ENCODE measurements around the gene INTS7. TPM values are rescaled to one million over a fixed set of nuclear protein-coding genes. Genes with fewer than 3 reads are reported as not detected.

Gene INTS7, protein sequence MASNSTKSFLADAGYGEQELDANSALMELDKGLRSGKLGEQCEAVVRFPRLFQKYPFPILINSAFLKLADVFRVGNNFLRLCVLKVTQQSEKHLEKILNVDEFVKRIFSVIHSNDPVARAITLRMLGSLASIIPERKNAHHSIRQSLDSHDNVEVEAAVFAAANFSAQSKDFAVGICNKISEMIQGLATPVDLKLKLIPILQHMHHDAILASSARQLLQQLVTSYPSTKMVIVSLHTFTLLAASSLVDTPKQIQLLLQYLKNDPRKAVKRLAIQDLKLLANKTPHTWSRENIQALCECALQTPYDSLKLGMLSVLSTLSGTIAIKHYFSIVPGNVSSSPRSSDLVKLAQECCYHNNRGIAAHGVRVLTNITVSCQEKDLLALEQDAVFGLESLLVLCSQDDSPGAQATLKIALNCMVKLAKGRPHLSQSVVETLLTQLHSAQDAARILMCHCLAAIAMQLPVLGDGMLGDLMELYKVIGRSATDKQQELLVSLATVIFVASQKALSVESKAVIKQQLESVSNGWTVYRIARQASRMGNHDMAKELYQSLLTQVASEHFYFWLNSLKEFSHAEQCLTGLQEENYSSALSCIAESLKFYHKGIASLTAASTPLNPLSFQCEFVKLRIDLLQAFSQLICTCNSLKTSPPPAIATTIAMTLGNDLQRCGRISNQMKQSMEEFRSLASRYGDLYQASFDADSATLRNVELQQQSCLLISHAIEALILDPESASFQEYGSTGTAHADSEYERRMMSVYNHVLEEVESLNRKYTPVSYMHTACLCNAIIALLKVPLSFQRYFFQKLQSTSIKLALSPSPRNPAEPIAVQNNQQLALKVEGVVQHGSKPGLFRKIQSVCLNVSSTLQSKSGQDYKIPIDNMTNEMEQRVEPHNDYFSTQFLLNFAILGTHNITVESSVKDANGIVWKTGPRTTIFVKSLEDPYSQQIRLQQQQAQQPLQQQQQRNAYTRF
- total RNA-seq: 10 to 100 TPM; 31.7 to 32.8 TPM

DNA sequence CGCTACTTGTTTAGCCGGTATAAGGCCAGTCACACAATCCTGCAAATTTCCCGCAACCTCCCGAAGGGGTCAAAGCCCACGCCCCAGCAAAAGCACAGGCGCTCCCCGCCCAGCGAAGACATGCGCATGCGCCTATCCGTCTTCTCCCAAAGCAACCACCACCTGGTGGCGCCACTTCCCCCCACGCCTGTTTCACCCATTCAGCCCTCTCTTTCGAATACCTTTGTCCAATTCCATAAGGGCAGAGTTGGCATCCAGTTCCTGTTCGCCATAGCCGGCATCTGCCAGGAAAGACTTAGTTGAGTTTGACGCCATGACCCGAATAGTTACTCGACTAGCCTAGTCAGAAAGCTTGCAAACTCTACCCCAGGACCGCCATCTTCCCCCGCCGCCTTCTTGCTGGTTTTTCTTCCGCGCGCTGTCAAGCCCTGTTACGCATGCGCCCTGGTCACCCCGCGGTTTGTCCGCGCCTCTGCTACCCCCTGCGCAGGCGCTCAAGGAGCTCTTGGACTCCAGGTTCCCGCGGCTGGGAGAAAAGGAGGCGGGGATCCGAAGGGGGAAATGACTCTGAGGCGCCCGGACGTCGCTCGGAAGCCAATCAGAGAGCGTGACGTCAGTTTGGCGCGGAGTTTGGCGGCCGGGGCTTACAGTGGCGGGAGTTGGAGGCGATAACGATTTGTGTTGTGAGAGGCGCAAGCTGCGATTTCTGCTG lies at the start of gene INTS7, which contains the start of gene DTL:
Gene INTS7 (minus strand): TSS at position 435 of the 712 bp plus-strand sequence. CDS start 120 bp downstream, at position 315.
Gene DTL (plus strand): TSS at position 626 of the 712 bp plus-strand sequence. CDS start 143 bp downstream, outside the sequence.
- Mint-ChIP-seq H3K27me3 (no peaks in the 10 kb centered on the region), H3K4me3 (peak within 1 kb of the TSS; percentile 93), H3K36me3 (peaks cover 44% of the 10 kb centered on the region), H3K27ac (peak within 1 kb of the TSS; percentile 96), H3K9me3 (ENCODE audit: low read depth) (no peaks in the 10 kb centered on the region), H3K4me1 (peaks cover 60% of the 10 kb centered on the region)
- ATAC-seq (peak; percentile 90), DNase-seq (peak; percentile 100)
- CTCF ChIA-PET: interaction anchor here (0.6 to 6.3 kb wide), 52 partner anchors 8 to 1058 kb away, joined by 3 to 117 read pairs (median 5); partner anchors contain the start of genes NEK2, NENF, PPP2R5A and SLC30A1

DNA sequence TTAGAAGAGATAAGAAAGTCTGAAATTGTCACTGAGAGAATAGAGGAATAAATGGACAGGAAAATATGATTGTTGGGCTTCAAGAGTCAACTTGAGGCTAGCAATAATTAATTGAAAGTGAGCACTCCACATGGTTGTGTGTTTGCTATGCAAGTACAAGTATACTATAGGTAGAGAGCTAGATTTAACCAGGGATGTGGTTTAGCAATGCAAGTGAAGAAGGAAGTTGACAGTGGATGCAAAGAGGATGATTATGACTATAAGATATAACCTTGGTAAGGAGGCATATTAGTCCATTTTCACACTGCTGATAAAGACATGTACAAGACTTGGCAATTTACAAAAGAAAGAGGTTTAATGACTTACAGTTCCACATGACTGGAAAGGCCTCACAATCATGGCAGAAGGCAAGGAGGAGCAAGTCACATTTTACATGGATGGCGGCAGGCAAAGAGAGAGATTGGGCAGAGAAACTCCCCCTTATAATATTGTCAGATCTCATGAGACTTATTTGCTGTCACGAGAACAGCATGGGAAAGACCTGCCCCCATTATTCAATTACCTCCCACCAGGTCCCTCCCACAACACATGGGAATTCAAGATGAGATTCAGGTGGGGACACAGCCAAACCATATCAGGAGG lies 47.5 kb upstream of the INTS7 start:
- H3K36me3 Mint-ChIP-seq: peaks cover 37% of the 10 kb centered on the region
- H3K9me3 Mint-ChIP-seq (ENCODE audit: low read depth): no peaks in the 10 kb centered on the region
- no peaks in the 10 kb centered on the region for H3K27me3 Mint-ChIP-seq
- ATAC-seq (peak; percentile 45), DNase-seq (no peak)
- H3K4me3 Mint-ChIP-seq: no peak overlapping the region
- no peak overlapping the region for H3K27ac Mint-ChIP-seq
- peaks cover 3% of the 10 kb centered on the region for H3K4me1 Mint-ChIP-seq
- CTCF ChIA-PET: interaction anchor here (1.3 to 2.1 kb wide), 3 partner anchors 12 to 373 kb away, joined by 4 to 5 read pairs (median 5); no protein-coding TSS in a partner anchor

DNA sequence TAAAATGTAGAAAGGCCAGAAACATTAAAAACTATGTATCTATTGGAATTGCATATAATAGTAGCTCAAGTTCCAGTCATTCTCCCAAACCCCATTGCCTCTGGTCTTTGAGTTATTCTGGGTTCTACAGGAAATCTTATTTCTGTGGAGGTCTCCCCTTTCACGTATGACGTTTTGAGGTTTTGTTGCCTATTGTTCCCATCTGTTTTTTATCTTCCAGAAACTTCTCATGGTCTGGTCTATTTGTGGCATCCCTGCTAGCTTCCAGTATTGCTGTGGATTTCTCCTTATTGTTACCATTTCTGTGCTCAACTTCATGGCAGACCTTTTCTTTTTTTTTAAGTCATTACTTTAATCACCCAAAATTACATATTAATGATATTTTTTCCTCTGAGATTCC lies 43.5 kb upstream of the INTS7 start:
- peaks cover 41% of the 10 kb centered on the region for H3K36me3 Mint-ChIP-seq
- H3K4me3 Mint-ChIP-seq: no peak overlapping the region
- no peaks in the 10 kb centered on the region for H3K27me3 Mint-ChIP-seq
- no peak for ATAC-seq
- no peaks in the 10 kb centered on the region for H3K4me1 Mint-ChIP-seq
- H3K9me3 Mint-ChIP-seq (ENCODE audit: low read depth): no peaks in the 10 kb centered on the region
- H3K27ac Mint-ChIP-seq: no peak overlapping the region
- no peak for DNase-seq
- CTCF ChIA-PET: interaction anchor here (1.2 to 1.5 kb wide), 3 partner anchors 9 to 380 kb away, joined by 3 to 4 read pairs (median 3); no protein-coding TSS in a partner anchor

DNA sequence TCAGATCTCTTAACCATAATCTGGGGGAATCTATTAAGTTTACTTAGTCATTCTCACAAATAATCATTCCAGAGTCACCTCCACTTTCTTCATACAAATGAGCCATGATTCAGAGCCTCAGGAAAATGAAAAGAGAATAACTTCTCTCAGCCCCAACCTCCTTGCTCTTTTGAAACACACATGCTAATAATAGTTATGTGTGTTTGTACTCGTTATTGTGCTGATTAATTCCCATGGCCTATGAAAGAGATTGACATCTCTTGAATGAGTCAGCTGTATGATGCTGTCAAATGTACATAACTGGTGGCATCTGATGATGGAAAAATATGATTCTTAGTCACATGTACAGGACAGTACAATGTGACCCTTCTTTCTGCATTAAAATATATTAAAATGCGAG lies 41.7 kb upstream of the INTS7 start:
- no peaks in the 10 kb centered on the region for H3K9me3 Mint-ChIP-seq (ENCODE audit: low read depth)
- no peak for ATAC-seq
- H3K27me3 Mint-ChIP-seq: no peaks in the 10 kb centered on the region
- no peak for DNase-seq
- H3K4me1 Mint-ChIP-seq: no peaks in the 10 kb centered on the region
- no peak overlapping the region for H3K4me3 Mint-ChIP-seq
- CTCF ChIA-PET: interaction anchor here (1.4 to 1.6 kb wide), 2 partner anchors 15 to 379 kb away, joined by 3 to 5 read pairs; no protein-coding TSS in a partner anchor
- H3K27ac Mint-ChIP-seq: no peak overlapping the region
- peaks cover 44% of the 10 kb centered on the region for H3K36me3 Mint-ChIP-seq

DNA sequence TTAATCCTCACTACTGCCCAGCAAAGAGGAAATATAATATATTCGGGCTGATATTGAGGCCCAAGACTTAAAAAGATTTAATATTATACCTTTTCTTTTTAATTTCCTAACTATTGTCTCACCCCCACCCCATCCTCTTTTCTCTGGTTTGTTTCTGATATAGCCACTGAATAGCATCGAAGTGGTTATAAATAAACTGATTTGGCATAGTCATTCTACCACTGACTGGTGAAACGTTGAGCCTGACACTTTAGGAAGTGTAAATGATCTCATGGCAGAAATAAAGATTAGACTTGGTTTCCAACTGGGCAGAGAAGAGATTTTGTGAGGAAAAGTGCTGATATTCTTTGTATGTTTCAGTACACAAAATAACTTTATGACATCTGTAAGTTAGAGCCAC lies 39.5 kb upstream of the INTS7 start:
- DNase-seq (no peak), ATAC-seq (no peak)
- Mint-ChIP-seq H3K27ac (no peak overlapping the region), H3K4me1 (peaks cover 3% of the 10 kb centered on the region), H3K27me3 (no peaks in the 10 kb centered on the region), H3K4me3 (no peak overlapping the region), H3K9me3 (ENCODE audit: low read depth) (no peaks in the 10 kb centered on the region), H3K36me3 (peaks cover 60% of the 10 kb centered on the region)
- CTCF ChIA-PET: interaction anchor here (1.1 kb wide), 1 partner anchor 381 kb away, joined by 3 read pairs; no protein-coding TSS in a partner anchor

DNA sequence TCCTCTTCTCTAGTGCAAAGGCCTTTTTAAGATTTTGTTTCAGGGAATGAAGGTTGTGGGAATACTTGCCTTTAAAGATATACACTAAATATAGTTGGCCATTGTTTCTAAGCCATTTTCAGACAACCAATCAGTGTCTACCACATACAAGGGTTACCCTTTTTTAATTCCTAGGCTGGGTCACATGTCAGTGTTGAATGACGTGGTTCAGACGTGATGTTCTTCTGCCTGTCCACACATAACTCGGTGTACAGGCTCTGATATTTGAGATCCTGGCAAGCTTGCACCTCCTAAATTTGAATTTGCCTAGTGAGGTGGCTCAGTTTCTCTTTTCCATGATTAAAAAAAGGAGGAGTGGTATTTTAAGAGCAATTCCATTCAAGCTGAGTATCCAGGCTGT lies 39.0 kb upstream of the INTS7 start:
- peaks cover 3% of the 10 kb centered on the region for H3K4me1 Mint-ChIP-seq
- CTCF ChIA-PET: no interaction called here
- DNase-seq (no peak), ATAC-seq (no peak)
- H3K4me3 Mint-ChIP-seq: no peak overlapping the region
- H3K36me3 Mint-ChIP-seq: peaks cover 59% of the 10 kb centered on the region
- H3K9me3 Mint-ChIP-seq (ENCODE audit: low read depth): no peaks in the 10 kb centered on the region
- no peak overlapping the region for H3K27ac Mint-ChIP-seq
- H3K27me3 Mint-ChIP-seq: no peaks in the 10 kb centered on the region

DNA sequence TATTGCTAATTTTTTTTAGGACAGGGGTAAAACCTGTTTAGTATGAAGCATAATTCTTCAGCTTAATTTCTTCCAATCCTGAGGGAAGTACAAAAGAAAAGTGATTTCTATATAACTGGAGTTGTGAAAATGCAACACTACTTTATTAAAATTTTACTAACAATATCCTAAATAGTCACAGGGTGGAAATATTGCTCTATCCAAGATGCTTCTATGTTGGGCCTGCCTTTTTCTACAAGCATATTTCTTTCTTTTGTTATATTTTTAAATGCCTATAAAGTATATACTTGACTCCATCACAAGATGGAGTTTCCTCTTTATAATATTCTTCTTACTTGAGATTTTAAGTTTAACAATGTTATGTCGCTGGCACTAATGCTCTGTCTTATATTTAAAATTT lies 38.1 kb upstream of the INTS7 start:
- CTCF ChIA-PET: interaction anchor here (3.5 to 4.9 kb wide), 3 partner anchors 11 to 383 kb away, joined by 13 to 71 read pairs (median 35); no protein-coding TSS in a partner anchor
- ATAC-seq: no peak
- Mint-ChIP-seq H3K27ac (no peak overlapping the region), H3K36me3 (peaks cover 58% of the 10 kb centered on the region), H3K27me3 (no peaks in the 10 kb centered on the region), H3K4me3 (no peak overlapping the region), H3K9me3 (ENCODE audit: low read depth) (no peaks in the 10 kb centered on the region), H3K4me1 (peaks cover 3% of the 10 kb centered on the region)
- DNase-seq: no peak

DNA sequence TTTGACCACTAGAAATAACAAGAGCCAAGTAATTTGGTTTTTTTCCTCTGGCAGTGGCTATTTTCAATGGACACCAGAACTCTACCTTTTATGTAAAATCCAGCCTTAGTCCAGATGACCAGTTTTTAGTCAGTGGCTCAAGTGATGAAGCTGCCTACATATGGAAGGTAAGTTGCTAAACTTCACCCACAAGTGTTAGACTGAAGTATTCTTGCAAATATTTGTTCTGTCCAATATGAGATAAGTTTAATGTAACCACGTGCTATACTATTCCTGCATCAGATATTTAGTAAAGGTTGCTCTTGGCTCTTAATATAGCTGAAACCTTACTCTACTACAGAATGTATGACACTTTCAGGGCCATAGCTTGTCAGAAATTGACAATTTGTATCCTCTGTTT lies 36.7 kb upstream of the INTS7 start:
- H3K4me3 Mint-ChIP-seq: no peak overlapping the region
- CTCF ChIA-PET: interaction anchor here (0.6 to 4.9 kb wide), 11 partner anchors 10 to 457 kb away, joined by 3 to 71 read pairs (median 7); partner anchors contain the start of genes DTL and INTS7
- ATAC-seq (no peak), DNase-seq (no peak)
- H3K9me3 Mint-ChIP-seq (ENCODE audit: low read depth): no peaks in the 10 kb centered on the region
- H3K36me3 Mint-ChIP-seq: peaks cover 60% of the 10 kb centered on the region
- H3K27me3 Mint-ChIP-seq: no peaks in the 10 kb centered on the region
- H3K4me1 Mint-ChIP-seq: peaks cover 3% of the 10 kb centered on the region
- no peak overlapping the region for H3K27ac Mint-ChIP-seq

DNA sequence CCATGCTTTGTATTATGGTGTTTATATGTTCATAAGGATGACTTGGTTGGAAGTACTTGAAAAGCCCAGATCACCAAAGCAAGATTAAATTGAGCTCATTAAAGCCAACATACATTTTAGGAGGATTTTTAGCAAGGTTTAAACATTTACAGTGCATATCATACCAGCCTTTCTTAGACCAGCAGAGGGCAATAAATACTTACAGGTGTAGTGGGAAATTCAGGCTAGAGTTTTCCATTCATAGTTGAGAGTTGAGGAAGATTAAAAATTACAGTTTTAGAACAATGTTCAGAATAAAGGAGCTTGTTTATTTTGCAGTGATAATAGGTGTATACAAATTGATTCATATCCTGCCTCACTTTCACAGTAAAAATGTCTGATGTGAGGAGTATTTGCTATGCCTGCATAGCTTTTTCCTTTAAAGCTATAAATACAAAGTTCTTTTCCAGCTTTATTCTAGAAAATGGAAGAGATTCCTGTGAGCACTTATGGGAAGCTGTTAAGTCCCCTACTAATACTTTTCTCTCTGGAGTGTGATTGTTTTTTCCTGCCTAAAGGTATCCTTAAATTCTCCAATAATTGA lies 35.5 kb upstream of the INTS7 start:
- H3K4me3 Mint-ChIP-seq: no peak overlapping the region
- H3K4me1 Mint-ChIP-seq: peaks cover 3% of the 10 kb centered on the region
- no peaks in the 10 kb centered on the region for H3K9me3 Mint-ChIP-seq (ENCODE audit: low read depth)
- CTCF ChIA-PET: interaction anchor here (0.8 to 4.9 kb wide), 27 partner anchors 8 to 407 kb away, joined by 3 to 71 read pairs (median 5); partner anchors contain the start of genes DTL, INTS7 and NENF
- H3K27ac Mint-ChIP-seq: no peak overlapping the region
- H3K36me3 Mint-ChIP-seq: peaks cover 60% of the 10 kb centered on the region
- H3K27me3 Mint-ChIP-seq: no peaks in the 10 kb centered on the region
- DNase-seq (no peak), ATAC-seq (peak; percentile 47)

DNA sequence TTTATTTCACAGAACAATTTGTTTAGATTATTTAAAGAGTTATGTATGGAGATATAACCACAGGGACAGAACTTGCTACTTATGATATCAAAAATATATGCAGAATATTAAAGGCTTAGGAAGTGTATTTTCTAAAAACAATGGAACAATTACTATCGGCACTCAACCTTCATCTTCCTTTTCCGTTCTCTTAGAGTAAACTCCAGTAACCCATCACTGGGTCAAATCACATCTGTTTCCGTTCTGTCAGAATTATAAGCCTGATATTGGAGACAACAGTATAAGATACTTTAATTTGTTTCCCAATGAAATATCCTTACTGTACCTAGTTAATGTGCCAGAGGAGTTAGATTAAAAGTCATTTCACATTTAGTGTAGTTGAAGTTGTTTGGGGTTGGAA lies 32.4 kb upstream of the INTS7 start:
- Mint-ChIP-seq H3K36me3 (peaks cover 62% of the 10 kb centered on the region), H3K9me3 (ENCODE audit: low read depth) (no peaks in the 10 kb centered on the region), H3K4me1 (peaks cover 3% of the 10 kb centered on the region), H3K27me3 (no peaks in the 10 kb centered on the region), H3K4me3 (no peak overlapping the region), H3K27ac (no peak overlapping the region)
- DNase-seq (no peak), ATAC-seq (no peak)
- CTCF ChIA-PET: interaction anchor here (0.9 kb wide), 1 partner anchor 32 kb away, joined by 3 read pairs; the partner anchor contains the start of genes DTL and INTS7

DNA sequence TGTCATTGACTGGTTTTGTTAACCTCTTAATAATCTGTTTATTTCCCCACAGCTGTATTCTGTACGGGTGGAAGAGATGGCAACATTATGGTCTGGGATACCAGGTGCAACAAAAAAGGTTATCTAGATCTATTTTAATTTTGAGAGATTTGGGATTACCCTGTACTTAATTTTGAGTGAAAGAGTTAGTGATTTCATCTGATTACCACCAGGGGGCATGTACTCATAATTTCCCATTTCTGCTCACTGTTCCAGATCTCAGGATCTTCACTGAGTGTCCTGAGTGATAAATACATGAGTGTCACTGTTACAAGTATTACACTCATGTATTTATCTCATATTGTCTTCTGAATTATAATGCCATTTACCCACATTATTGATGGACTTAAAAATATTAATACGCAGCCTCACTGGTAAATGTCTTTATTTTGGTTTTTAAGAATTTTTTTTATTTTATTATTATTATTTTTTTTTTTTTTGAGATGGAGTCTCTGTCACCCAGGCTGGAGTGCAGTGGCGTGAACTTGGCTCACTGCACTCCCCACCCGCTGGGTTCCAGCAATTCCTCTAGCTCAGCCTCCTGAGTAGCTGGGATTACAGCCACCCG lies 27.6 kb upstream of the INTS7 start:
- CTCF ChIA-PET: interaction anchor here (0.6 to 4.0 kb wide), 27 partner anchors 9 to 394 kb away, joined by 3 to 28 read pairs (median 4); partner anchors contain the start of genes DTL, INTS7 and NEK2
- Mint-ChIP-seq H3K4me3 (no peak overlapping the region), H3K27ac (no peak overlapping the region), H3K9me3 (ENCODE audit: low read depth) (no peaks in the 10 kb centered on the region), H3K4me1 (peaks cover 3% of the 10 kb centered on the region), H3K36me3 (peaks cover 51% of the 10 kb centered on the region), H3K27me3 (no peaks in the 10 kb centered on the region)
- DNase-seq (no peak), ATAC-seq (no peak)

Data from activated CD8-positive, alpha-beta memory T cell treated with anti-CD3 and anti-CD28 coated beads, Interleukin-2, amount 10 ng/mL, durations not matched to agents 7 days and 5 days (primary cell).